GM06990 (cell line): ENCODE measurements around the gene HIPK2.

Source experiments
- DNase-seq: peaks from one replicate; pipeline ENCODE4 v3.0.0-alpha.2; 2011; ENCODE audit not compliant: insufficient read length; ENCODE audit errors: extremely low read depth
- H3K27me3 ChIP-seq: replicated peaks from 2 replicates; pipeline ENCODE4 v1.6.0; 2011; ENCODE audit warnings: low read length; ENCODE audit not compliant: control insufficient read depth, insufficient read depth
- H3K36me3 ChIP-seq: 2 replicates; pipeline ENCODE4 v1.5.1; 2011; ENCODE audit warnings: low read length; ENCODE audit not compliant: control insufficient read depth, insufficient read depth
- H3K4me3 ChIP-seq: replicated peaks from 2 replicates; pipeline ENCODE4 v1.5.1; 2011; ENCODE audit warnings: low read depth, mild to moderate bottlenecking, control low read depth, low read length
- TF ChIP-seq, protein P1 (sequence below): IDR thresholded peaks from 2 replicates; pipeline ENCODE4 v1.5.1; 2011; ENCODE audit warnings: low read length, control low read depth, mild to moderate bottlenecking, inconsistent platforms; ENCODE audit not compliant: insufficient read depth, poor library complexity, severe bottlenecking

Gene HIPK2

DNA sequence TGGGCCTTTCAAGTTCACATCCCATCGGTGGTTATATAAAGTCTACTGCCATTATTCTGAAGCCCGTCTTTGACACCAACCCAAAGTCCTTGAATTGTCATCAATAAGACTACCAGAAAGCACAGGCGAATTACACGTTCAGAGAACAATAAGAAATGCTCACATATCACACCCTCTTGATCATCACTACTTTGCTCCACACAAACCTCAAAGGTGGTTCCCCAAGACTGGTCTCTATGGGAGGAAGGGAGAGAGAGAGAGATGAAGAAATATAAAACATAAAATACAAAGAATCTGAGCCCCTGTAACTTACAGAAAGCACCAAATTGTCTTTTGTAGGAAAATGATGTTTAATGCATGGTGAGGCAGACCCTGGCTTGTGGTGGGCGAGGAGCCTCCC lies 4.4 kb downstream of the HIPK2 start:
- Histone ChIP-seq H3K27me3 (no peaks in the 10 kb centered on the region), H3K36me3 (peaks cover 6% of the 10 kb centered on the region), H3K4me3 (peak overlapping the region; percentile 4)
- no peak for DNase-seq
- TF ChIP-seq, protein P1, sequence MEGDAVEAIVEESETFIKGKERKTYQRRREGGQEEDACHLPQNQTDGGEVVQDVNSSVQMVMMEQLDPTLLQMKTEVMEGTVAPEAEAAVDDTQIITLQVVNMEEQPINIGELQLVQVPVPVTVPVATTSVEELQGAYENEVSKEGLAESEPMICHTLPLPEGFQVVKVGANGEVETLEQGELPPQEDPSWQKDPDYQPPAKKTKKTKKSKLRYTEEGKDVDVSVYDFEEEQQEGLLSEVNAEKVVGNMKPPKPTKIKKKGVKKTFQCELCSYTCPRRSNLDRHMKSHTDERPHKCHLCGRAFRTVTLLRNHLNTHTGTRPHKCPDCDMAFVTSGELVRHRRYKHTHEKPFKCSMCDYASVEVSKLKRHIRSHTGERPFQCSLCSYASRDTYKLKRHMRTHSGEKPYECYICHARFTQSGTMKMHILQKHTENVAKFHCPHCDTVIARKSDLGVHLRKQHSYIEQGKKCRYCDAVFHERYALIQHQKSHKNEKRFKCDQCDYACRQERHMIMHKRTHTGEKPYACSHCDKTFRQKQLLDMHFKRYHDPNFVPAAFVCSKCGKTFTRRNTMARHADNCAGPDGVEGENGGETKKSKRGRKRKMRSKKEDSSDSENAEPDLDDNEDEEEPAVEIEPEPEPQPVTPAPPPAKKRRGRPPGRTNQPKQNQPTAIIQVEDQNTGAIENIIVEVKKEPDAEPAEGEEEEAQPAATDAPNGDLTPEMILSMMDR, result no peak

DNA sequence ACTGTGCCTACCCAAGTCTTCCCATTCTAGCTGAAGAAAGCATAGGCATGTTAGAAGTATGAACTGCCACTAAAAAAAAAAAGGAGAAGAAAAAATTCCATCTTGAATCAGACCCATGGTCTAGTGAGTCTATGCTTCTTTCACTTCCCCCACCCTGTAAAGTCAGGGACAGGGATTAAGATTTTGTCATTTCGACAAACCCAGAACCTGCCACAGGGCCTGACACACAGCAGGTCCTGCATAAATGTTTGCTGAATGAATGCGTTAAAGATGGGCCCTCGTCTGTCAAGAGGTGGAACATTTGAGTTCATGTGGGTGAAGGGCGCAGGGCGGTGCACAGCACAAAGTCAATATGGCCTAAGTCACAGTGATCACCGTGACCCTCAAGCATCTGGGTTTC lies 4.9 kb downstream of the HIPK2 start:
- TF ChIP-seq, protein P1, result no peak
- Histone ChIP-seq H3K4me3 (peak overlapping the region; percentile 8; the same call in 1 of the 2 replicates), H3K27me3 (no peaks in the 10 kb centered on the region), H3K36me3 (peaks cover 6% of the 10 kb centered on the region)
- DNase-seq, result no peak

DNA sequence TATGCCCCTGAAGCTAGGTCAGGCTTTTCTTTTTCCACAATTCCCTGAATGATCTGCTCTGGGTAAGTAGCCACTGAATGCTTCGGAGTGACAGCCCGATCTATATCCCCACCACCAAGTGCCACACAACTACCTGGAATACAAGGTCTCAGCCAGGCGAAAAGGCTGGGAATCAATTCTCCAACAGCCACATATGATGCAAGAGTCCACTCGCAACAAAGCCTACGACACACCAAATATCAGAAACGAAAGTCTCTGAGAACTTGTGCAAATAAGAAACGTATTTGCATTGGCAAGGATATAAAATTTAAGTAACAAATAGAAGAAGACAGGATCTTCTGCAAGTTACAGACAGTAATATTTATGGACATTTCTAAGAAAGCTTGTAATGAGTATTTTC lies 5.7 kb downstream of the HIPK2 start:
- TF ChIP-seq, protein P1, result no peak
- no peaks in the 10 kb centered on the region for H3K27me3 ChIP-seq
- H3K36me3 ChIP-seq, result peaks cover 6% of the 10 kb centered on the region
- peak overlapping the region; percentile 37 for H3K4me3 ChIP-seq
- DNase-seq, result no peak

DNA sequence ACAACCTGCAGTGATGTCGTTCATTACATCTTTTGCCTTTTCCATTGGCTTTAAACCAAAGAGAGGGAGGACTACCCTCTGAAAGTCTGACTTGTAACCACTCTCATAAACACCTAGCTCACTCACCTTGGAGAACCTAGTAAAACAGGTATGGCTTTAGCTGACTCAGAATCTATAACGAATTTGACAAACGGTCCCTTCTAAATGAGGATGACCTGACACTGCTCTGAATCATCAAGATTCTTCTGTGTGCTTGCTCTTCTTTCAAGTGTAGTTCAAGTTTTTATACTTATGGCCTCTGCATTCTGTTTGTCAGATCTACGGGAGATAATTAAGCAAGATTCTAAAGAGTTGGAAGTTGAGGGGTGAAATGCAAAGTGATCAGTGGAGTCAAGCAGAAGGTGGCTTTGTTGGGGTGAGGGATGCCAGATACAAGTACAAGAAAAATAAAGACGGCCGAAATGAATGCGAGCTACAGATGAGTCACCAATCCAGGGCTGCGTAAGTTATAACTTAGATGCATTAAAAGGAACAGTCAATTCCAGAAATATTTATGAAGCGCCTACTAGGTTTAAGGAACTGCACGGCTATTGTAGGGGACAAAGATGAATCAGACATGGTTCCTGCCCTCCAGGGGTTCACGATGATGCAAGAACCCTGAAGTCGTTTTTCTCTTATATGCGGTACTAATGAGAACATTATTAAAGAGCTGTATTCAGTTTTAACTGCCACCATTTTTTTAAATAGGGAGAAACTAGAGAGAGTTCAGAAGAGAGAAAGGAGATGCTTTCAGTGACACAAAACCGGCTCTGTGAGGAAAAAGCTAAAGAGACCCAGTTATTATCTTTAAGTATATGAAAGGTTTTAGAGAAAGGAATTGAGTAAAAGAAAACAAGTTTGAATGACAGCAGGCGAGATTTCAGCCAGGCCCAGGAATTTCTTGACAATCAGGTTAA lies 6.5 kb downstream of the HIPK2 start:
- Histone ChIP-seq H3K4me3 (peak overlapping the region; percentile 37), H3K27me3 (no peaks in the 10 kb centered on the region), H3K36me3 (peaks cover 6% of the 10 kb centered on the region)
- TF ChIP-seq, protein P1, result no peak
- DNase-seq, result no peak

DNA sequence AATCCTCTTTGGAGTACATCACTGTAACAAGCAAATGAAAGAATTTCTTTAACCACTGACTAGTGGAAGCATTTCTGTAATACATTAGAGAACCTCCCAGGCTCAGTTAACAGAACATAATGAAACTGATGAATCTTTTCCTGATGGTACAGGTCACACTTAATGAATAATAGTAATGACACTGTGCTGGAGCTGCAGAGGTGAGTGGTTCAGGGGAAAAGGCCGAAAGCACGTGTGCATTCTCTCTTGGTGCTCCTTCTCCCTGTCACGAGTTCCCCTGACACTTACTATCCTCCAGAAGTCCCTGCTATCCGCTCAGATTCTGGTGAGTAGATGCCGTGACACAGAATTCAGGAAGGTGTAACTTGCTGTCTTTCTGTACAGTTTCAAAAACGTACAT lies 8.0 kb downstream of the HIPK2 start:
- DNase-seq, result no peak
- no peaks in the 10 kb centered on the region for H3K27me3 ChIP-seq
- TF ChIP-seq, protein P1, result no peak
- no peak overlapping the region for H3K4me3 ChIP-seq
- peaks cover 8% of the 10 kb centered on the region for H3K36me3 ChIP-seq
